ENCODE measurements around the gene PRPF18.

- TF ChIP-seq CTCF (IDR thresholded peaks at IDR 0.05) (no peak), EP300 (IDR thresholded peaks at IDR 0.05) (no peak)
Measured at GRCh38 chr10:13658871-13659685, 72.3 kb downstream of the PRPF18 start.
